ENCODE data around the gene THAP9. TPM values are rescaled to one million over a fixed set of nuclear protein-coding genes. Genes with fewer than 3 reads are reported as not detected.
"Not testable (repeated sequence)": the region's sequence is repeated elsewhere in the genome, so short reads cannot be mapped to it uniquely, and the experiment has no call there.

Gene THAP9
- total and polyA plus RNA-seq, 8 donors, result 1.7 to 3.5 (median 2.6) TPM

DNA sequence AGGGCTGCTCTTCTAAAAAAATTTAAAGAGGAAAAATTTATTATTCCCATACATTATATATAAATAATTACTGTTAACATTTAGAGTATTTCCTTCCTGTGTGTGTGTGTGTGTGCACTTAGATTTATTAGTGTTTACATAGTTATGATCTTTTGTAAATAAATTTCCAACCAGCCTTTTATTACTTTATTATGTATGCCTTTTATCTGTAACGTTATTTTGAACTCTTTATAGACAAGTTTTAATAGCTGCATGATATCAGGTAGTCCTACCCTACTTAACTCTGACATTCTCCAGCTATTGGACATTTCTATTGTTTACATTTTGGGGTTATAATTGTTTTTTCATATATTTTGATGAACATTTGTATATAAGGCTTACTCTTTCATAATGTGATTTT is 8.8 kb downstream of the THAP9 start:
- Histone ChIP-seq H3K9me3 (no peaks in the 10 kb centered on the region), H3K4me3 (no peak overlapping the region), H3K27me3 (no peaks in the 10 kb centered on the region), H3K36me3 (no peaks in the 10 kb centered on the region), H3K27ac (no peak overlapping the region), H3K4me1 (peaks cover 0 to 3% (median 0%) of the 10 kb centered on the region in 3 donors)
- intact Hi-C loops (cut with DNase I), result no loop called here
- 15 to 32% methylated on average over 1 of the region's 1 CpG for WGBS, 2 donors
- peak; percentile 13 for FAIRE-seq
- no peak for DNase-seq
- TF ChIP-seq, protein P1, sequence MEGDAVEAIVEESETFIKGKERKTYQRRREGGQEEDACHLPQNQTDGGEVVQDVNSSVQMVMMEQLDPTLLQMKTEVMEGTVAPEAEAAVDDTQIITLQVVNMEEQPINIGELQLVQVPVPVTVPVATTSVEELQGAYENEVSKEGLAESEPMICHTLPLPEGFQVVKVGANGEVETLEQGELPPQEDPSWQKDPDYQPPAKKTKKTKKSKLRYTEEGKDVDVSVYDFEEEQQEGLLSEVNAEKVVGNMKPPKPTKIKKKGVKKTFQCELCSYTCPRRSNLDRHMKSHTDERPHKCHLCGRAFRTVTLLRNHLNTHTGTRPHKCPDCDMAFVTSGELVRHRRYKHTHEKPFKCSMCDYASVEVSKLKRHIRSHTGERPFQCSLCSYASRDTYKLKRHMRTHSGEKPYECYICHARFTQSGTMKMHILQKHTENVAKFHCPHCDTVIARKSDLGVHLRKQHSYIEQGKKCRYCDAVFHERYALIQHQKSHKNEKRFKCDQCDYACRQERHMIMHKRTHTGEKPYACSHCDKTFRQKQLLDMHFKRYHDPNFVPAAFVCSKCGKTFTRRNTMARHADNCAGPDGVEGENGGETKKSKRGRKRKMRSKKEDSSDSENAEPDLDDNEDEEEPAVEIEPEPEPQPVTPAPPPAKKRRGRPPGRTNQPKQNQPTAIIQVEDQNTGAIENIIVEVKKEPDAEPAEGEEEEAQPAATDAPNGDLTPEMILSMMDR (IDR thresholded peaks at IDR 0.05), result no peak
- ATAC-seq, result no peak

DNA sequence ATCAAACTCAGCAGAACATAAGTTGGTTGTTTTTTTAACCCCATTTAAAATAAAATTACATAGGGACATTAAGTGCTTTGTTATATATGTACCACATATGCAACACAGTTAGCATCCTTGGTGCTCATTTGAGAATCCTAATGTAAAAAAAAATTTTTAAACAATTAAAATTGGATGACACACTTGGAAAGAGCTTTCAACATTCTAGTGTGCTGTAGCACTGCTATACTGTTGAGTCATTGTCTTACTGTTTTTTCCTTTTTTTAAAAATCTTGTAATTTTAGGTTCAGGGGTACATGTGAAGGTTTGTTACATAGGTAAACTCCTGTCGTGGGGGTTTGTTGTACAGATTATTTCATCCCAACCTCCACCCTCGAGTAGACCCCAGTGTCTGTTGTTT is 12.8 kb downstream of the THAP9 start:
- ATAC-seq (no peak), DNase-seq (no peak), FAIRE-seq (no peak)
- peaks cover 0 to 18% (median 0%) of the 10 kb centered on the region in 3 donors for H3K36me3 ChIP-seq
- H3K4me1 ChIP-seq, result no peaks in the 10 kb centered on the region
- TF ChIP-seq, protein P1 (IDR thresholded peaks at IDR 0.05), result no peak
- no peaks in the 10 kb centered on the region for H3K9me3 ChIP-seq
- H3K4me3 ChIP-seq, result no peak overlapping the region
- H3K27ac ChIP-seq, result no peak overlapping the region
- no peaks in the 10 kb centered on the region for H3K27me3 ChIP-seq
- 44 to 46% methylated on average over 2 of the region's 2 CpGs for WGBS, 2 donors
- intact Hi-C loops (cut with DNase I), result no loop called here

DNA sequence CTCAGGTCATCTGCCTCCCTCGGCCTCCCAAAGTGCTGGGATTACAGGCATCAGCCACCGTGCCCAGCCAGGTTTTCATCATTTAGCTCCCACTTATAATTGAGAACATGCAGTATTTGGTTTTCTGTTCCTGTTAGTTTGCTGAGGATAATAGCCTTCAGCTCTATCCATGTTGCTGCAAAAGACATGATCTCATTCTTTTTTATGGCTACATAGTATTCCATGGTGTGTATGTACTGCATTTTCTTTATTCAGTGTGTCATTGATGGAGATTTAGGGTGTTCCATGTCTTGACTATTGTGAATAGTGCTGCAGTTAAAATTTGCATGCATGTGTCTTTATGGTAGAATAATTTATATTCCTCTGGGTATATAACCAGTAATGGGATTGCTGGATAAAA is 13.4 kb downstream of the THAP9 start:
- ATAC-seq; H3K27me3 ChIP-seq; H3K4me1 ChIP-seq; FAIRE-seq; H3K4me3 ChIP-seq; H3K9me3 ChIP-seq; DNase-seq; intact Hi-C loops (cut with DNase I); H3K27ac ChIP-seq: not testable (repeated sequence)
- 95 to 100% methylated on average over 2 of the region's 2 CpGs for WGBS, 2 donors
- peaks cover 0 to 18% (median 0%) of the 10 kb centered on the region in 3 donors for H3K36me3 ChIP-seq

DNA sequence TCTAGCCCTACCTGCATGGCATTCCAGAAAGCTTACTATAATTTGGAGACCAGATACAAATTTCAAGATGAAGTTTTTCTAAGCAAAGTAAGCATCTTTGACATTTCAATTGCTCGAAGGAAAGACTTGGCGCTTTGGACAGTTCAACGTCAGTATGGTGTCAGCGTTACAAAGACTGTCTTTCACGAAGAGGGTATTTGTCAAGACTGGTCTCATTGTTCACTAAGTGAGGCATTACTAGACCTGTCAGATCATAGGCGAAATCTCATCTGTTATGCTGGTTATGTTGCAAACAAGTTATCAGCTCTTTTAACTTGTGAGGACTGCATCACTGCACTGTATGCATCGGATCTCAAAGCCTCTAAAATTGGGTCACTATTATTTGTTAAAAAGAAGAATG is 17.6 kb downstream of the THAP9 start:
- FAIRE-seq (no peak), ATAC-seq (no peak), DNase-seq (no peak)
- Histone ChIP-seq H3K27ac (no peak overlapping the region), H3K36me3 (peaks cover 0 to 18% (median 0%) of the 10 kb centered on the region in 3 donors), H3K27me3 (no peaks in the 10 kb centered on the region), H3K9me3 (no peaks in the 10 kb centered on the region), H3K4me1 (no peaks in the 10 kb centered on the region), H3K4me3 (no peak overlapping the region)
- WGBS, 2 donors, result 86 to 87% methylated on average over 7 of the region's 7 CpGs
- TF ChIP-seq, protein P1 (IDR thresholded peaks at IDR 0.05), result no peak
- intact Hi-C loops (cut with DNase I), result no loop called here

DNA sequence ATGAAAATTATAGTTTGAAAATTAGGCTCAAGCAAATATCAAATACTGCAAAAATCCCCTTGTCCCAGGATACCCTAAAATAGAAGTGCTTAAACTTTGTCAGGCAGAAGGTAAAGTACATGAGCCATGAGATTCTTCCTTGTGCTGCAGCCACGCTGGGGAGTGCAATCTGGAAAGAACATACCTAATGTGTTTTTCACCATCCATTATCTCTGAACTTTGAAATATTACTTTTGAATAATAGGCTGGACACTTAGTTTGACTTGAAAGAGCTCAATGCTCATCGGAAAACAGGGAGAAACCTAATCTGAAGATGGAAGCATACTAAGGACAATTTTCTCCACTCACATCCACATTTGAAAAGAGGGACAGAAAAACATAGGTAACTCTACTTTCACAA is 18.9 kb downstream of the THAP9 start:
- intact Hi-C loops (cut with DNase I), result no loop called here
- H3K4me3 ChIP-seq, result no peak overlapping the region
- 66 to 71% methylated on average over 2 of the region's 2 CpGs for WGBS, 2 donors
- no peaks in the 10 kb centered on the region for H3K4me1 ChIP-seq
- H3K36me3 ChIP-seq, result peaks cover 0 to 18% (median 0%) of the 10 kb centered on the region in 3 donors
- TF ChIP-seq, protein P1 (IDR thresholded peaks at IDR 0.05), result no peak
- no peaks in the 10 kb centered on the region for H3K27me3 ChIP-seq
- H3K27ac ChIP-seq, result no peak overlapping the region
- H3K9me3 ChIP-seq, result no peaks in the 10 kb centered on the region
- no peak for FAIRE-seq
- no peak for DNase-seq
- no peak for ATAC-seq
